Smooth muscle cell of the brain vasculature (primary cell): ENCODE measurements around the gene GAB2.
"Not testable (repeated sequence)": the region's sequence is repeated elsewhere in the genome, so short reads cannot be mapped to it uniquely, and the experiment has no call there.

ENCODE experiments used
- DNase-seq: peaks from one replicate; pipeline ENCODE4 v3.0.0-alpha.2; 2012; ENCODE audit warnings: low read depth, low spot score

Gene GAB2

DNA sequence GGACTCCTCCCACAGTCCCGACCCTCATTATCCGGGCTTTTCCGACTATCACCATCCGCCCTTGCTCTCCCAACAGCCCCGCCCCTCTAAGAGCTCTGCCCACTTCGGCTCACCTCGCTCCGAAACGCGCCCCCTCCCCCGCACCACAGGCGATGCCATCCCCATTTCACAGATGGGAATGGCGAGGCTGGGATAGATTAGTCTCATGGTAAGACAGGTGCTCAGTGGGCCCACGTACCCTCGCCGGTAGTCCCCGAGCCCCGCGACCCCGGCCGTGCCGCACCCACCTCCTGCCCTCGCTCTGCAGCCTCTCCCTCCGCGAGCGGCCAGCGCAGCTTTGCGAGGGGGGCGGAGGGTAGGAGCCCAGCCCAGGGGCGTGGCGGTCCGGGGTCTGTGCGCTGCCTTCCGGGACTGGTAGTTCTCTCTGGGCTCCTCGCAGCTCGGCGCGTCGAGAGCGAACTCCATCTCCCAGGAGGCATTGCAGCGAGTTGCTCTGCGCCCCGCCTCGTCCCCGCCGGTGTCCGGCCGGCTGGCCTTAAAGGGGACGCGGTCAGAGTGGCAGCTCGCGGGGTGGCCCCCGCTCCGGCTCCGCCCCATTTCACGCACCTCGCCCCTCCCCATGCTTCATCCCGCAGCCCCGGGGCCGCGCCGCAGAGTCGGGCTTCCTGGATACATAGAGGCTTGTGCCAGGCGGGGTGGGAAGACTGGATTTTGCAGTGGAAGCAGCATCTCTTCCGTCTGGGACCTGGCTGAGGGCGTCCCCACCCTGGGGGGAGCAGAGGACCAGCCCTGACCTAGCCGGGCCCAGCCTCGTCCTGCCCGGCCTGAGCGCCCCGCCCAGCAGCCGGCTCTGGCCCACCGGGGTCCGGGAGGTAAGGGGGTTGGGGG is 229.1 kb downstream of the GAB2 start, which contains the start of the genes KCTD21 and USP35:
KCTD21 (minus strand) TSS at position 341 of the 888 bp plus-strand sequence. CDS start 14,072 bp downstream, outside the sequence.
USP35 (plus strand) TSS at position 634 of the 888 bp plus-strand sequence. CDS start 7,327 bp downstream, outside the sequence.
- peak; percentile 92 for DNase-seq

DNA sequence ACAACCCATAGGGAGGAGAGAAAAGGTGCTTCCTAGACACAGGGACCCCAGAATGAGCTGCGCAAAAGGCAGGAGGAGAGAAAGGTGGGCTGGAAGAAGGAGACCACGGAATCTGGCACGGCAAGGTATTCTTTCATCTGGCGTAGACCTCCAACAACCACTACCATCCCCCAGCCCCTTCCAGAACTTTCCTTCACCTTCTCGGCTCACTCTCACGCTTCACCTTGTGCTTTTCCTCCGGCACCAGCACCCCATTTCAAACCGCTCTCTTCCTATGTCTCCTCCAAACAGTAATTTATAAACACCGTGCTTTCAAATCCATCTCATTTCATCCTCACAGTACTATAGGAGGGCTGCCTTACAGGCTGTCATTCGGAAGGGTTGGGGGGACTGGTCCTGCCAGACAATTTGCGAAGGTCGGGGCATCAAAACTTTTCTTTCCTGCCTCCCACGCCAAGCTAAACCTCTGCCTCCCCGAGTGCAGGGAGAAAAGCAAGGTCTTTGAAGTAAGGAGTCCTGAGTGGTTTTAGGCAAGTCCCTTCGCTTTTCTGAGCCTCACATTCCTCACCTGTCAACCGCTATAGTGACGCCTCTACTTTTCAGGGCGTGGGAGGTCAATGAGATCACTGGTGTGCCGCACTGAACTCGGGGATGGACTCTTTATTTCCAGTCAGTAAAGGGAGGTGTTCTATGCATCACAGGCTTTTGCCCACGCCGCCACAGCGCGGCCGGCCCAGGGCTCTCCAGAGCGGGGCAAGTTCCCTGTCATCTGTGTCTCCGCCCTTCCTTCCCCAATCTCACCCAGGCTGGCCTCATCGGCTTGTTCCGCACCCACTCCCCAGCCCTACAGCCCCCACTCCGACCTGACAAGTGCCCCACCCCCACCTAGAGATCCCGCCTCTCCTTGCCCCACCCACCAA is 230.0 kb downstream of the GAB2 start:
- DNase-seq = no peak

DNA sequence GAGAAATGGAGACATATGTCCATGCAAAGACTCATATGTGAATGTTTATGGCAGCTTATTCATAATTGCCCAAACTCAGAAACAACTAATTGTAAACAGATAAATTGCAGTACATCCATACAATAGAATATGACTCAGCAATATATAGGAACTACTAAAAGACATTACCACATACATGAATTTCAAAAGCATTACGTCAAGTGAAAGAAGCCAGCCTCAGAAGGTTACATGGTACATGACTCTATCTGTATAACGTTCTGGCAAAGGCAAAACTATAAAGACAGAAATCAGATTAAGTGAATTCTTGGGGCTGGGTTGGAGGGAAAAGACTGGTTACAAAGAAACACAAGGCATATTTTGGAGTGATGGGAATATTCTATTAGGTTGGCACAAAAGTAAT is 236.4 kb downstream of the GAB2 start:
- no peak for DNase-seq

DNA sequence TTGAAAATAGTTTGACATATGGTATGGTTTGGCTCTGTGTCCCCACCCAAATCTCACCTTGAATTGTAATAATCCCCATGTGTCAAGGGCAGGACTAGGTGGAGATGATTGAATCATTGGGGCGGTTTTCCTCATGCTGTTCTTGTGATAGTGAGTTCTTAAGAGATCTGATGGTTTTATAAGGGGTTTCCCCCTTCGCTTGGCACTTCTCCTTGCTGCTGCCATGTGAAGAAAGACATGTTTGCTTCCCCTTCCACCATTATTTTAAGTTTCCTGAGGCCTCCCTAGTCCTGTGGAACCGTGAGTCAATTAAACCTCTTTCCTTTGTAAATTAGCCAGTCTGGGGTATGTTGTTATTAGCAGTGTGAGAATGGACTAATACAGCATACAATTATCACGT is 236.9 kb downstream of the GAB2 start:
- DNase-seq = no peak

DNA sequence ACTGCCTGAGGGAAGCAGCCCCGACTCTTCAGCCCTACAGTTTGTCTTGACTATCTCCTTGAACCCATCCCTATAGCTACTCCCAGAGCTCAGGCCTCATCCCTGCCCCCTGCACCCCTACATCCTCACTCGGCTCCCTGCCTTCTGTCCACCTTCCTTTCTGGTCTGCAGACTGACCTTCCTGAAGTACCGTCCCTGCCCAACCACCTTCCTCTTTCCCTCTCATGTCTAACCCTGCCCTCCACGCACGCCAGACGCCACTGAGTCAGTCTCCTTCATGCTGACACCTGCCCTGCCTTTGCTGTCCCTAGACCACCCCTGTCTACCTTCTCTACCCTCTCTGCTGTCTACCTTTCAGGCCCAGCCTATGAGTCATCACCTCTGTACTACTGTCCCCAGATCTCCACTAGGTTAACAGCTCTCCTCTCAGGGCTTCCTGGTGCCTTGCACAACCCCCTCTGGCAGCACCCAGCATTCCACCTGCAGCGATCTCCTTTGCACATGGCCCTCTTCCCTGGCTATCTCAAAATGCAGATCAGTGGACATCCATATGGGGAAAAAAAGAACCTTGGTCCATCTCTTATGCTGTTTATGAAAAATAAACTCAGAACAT is 238.1 kb downstream of the GAB2 start:
- no peak for DNase-seq

DNA sequence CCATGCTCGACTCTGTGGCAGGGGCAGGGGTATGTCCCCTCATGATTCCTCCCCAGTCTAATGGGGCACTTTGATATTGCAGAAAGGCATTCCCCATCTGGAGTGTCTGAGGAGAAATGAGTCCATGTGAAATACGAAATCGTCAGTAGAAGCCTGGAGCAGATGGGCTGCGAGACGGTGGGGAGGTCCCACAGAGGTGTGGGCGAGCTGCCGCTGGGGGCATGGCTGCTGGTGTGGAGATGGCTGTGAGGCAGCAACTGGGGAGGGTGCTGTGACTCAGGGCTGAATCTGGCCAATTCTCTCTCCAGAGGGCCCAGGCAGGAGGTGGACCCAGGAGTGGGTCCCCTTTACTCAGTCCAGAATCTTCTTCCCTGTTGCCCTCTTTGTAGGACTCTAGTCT is 240.4 kb downstream of the GAB2 start:
- DNase-seq = no peak

DNA sequence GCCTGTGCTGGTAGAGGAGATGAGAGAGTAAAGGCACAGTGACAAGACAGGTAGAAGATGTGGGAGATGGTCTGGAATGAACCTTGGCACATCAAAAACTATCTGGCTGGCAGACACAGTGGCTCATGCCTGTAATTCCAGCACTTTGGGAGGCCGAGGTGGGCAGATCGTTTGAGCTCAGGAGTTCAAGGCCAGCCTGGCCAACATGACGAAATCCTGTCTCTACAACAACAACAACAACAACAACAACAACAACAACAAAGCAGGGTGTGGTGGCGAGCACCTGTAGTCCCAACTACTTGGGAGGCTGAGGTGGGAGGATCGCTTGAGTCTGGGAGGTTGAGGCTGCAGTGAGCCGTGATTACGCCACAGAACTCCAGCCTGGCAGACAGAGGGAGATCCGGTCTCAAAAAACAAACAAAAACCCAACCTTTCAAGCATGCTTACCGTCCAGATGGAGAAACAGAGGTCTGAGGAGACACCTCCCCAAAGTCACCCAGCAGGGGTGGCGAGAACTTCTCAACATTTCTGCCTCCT is 240.9 kb downstream of the GAB2 start:
- no peak for DNase-seq

DNA sequence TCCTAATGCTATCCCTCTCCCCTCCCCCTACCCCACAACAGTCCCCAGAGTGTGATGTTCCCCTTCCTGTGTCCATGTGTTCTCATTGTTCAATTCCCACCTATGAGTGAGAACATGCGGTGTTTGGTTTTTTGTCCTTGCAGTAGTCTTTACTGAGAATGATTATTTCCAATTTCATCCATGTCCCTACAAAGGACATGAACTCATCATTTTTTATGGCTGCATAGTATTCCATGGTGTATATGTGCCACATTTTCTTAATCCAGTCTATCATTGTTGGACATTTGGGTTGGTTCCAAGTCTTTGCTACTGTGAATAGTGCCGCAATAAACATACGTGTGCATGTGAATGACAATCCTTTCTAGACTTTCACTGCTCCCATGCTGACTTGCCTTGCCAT is 241.8 kb downstream of the GAB2 start:
- DNase-seq = not testable (repeated sequence)

DNA sequence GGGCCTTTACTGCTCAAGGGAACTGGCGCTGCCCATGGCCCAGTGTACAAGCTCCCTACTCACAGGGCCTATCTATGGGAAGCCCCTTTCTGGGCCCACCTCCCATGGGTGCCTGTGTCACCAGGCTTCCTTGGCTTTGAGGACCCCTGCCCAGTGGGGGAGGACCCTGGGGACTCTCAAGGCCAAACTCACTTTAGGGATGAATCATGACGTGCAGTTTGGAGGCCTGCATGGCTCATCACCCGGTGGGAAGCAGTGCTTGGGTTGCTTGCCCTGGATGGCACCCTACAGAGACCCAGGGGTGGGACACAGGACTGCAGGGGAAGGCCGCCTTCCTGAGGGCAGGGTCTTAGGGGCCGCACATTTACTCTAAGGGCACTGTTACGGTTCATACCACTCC is 245.7 kb downstream of the GAB2 start:
- DNase-seq = no peak

DNA sequence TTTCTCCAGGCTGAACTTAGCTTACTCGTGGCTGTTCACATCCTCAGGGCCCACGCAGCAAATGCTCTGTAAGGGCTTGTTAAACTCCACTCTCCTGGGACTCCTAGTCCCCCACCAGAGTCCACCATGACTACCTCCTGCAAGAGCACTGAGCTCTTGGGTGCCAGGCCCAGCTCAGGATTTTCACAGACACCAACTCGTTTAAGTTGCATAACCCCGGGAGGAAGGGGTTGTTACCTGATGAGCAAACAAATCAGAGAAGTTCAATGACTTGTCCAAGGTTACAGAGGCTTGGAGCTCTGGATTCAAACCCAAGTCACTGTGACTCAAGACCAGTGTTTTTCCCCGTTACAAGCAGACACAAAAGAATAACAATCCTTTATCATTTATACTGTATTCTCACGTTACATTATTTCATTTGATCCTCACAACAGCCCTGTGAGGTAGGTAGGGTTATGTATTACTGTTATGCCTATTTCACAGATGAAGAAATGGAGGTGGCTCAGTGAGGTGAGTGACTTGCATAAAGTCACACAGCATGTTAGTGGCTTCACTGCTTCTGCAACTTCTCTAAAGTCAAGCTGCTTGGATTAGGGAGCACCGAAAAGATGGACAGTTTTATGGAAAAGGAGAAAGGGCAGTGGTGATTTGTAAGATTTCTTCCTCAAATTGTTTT is 246.6 kb downstream of the GAB2 start:
- no peak for DNase-seq

DNA sequence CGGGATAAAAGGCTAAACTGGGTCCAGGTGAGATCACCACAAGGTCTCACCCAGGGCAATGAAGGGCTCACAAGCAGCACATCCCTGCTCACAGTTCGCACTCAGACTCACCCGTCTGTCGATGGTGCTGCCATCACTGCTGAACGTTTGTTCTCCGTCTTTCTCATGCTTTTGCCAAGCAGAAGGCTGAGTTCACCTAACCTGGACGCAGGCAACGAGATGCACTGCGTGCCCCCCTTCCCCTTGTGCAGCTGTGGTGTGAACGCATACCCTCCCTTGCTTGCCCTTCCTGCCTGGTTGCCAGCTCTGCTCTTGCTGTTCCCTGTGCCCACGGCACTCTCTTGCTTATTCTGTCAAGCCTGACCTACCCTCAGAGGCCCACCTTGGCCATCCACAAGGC is 247.2 kb downstream of the GAB2 start:
- no peak for DNase-seq

DNA sequence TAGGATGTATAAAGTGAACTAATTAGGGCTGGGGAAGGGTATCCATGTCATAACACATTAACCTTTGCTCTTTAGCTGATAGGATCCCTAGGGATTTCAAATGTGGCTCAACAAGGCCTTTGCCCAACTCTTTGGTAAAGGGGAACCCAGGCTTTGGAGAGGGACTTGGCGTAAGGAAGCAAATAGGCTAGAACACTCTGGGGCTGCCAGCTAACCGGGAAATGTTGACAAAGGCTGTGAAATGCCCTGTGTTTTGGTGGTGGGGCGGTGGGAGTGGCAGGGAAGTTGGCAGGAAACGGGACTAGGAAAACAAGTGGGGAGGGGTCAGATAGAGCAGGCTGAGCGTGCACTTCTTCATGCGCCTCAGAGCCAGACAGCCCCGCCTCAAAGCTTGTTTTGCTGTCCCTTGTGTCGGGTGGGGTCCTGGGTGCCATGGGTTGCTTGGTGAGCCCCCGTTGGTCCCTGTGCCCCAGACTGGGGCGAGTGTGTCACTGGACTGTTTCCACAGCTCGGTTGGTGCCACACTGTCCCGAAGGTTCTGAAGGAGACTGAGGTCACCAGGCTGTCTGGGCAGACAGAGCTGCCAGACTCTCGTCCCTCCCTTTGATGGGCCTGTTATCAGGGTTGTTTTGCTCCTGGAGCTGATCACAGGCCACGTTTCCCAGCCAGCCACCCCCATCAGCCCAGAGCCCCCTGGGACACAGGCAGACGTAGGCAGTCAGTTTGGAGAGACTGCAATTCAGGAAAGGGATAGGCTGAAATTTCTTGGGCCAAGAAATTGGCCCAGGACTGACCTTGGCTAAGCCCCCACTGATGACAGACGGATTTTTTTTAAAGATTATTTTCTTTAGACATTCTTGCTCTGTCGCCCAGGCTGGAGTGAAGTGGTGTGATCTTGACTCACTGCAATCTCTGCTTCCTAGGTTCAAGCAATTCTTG is 248.8 kb downstream of the GAB2 start:
- DNase-seq = peak; percentile 57

DNA sequence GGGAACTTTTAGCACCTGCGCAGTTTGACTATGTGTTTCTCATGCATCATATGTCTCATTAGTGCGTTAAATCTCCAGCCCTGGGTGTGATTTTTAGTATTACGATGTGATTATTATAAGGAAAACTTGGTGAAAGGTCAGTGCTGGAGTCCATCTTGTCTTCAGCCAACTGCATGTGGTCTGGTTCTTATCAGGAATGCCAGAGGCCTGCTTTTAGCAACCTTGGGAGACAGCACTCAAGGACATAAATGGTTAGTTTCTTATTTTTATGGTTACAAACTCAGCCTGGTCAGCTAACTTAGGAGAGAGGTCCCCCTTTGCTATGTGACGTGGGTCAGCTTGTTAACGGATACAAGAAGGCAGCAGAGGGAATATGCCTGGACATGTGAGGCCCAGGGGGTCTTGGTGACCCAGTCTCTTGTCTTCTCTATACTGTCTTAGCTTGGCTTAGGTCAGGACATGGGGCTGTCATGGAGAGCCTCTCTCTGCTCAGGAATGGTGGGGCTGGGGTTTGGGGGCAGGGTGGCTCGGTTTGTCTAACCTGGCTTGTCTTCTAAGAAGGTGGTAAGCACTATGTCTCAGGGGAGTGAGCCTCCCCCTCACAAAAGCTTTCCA is 250.7 kb downstream of the GAB2 start:
- no peak for DNase-seq
